Forelimb muscle (tissue), 1 donor: Measurements from ENCODE around the gene CHIC2. TPM values are rescaled to one million over a fixed set of nuclear protein-coding genes. Genes with fewer than 3 reads are reported as not detected.
"Not testable (repeated sequence)": the region's sequence is repeated elsewhere in the genome, so short reads cannot be mapped to it uniquely, and the experiment has no call there.

Experiments
- DNase-seq: peaks from one replicate; pipeline ENCODE4 v3.0.0-alpha.2; 2013; ENCODE audit warnings: low read depth
- polyA plus RNA-seq: library from polyadenylated mRNA; unstranded; fragments of 120-200 nt; gene quantifications from one replicate; pipeline ENCODE4 v1.2.1, GENCODE V29; 2013; ENCODE audit not compliant: insufficient read length

CHIC2 gene
- polyA plus RNA-seq, 1 donor: 16.9 TPM

DNA sequence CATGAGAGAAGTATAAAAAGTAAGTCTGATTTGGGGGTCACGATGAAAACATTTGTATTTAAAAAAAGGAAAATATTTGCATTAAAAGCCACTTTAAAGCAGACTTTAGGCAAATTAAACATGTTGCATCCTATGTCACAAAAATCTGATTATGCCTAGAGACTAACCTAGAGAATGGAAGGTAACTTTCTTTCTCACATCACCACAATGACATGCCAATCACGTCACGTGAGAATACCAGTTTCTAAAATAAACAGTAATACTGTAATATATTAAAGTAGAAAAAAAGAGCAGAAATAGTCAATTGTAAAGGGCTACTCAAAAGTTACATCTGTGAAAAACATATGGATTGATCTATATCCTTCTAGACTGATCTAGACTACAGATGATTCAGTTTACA, 3.3 kb downstream of the CHIC2 start:
- DNase-seq: no peak

DNA sequence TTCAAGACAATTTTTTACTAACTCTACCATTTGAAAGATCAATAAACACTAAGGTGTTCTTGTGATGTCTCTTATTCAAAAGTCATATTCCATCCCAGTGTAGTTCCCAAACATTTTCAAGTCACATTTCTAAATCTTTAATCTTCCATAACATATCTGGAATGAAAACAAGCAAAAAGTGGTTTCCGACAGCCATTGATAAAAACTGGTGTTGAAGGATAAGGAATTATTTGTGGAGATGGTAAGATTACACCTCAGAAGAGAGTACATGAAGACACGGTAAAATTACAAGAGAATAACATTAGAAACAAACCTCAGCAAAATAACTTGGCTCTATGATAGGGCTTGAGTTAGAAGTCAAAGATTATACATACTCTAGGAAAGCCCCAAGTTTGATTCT, 4.3 kb downstream of the CHIC2 start:
- DNase-seq: no peak

DNA sequence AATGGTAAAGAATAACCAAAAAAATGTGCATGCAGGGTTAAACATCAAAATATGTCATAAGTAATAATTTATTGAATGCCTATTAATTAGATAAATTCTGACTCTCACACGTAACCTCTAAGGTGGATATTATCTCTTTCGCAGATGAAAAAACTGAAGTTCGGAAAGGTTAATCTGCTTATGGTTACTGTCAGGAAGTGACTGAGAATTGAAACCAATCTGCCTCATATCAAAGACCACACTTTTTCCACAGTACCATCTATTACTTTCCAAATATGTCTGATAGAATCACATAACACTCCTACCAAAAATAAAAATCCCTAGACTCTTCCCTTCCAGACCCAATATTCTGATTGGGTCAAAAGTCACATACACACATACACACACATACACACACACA, 6.2 kb downstream of the CHIC2 start:
- DNase-seq: no peak

DNA sequence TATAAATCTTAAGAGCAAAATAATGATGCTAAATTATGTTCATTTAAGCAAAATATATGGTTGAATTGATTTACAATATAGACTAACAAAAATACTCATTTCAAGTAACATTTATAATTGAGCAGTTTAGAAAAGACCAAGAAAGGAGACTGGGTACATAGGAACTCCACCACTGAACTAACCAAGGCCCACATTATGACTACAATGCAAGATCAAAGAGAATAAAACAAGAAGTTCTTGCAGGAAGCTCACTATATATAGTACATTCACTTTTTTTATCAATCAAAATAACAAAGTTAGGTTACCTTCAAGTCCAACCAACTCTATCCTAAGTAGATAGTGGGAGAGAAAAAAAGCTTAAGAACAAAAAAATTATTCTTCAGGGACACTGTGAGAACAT, 8.0 kb downstream of the CHIC2 start:
- no peak for DNase-seq

DNA sequence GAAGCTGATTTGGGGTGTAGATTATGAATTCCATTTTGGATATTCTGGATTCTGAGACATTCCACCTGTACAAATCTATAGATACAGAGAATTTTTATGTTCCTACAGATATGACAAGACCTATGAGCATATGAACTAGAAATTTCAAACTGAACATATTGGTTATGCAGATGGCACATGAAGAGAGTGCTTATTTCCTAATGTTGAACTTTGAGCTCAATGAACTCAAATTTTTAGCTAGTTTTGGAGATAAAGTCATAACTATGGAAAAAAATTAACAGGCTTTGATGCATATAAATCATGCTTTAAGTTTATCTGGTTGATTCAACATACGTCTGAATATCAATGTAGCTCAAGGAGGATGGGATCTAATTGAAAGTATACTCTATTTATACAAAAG, 8.9 kb downstream of the CHIC2 start:
- DNase-seq: no peak

DNA sequence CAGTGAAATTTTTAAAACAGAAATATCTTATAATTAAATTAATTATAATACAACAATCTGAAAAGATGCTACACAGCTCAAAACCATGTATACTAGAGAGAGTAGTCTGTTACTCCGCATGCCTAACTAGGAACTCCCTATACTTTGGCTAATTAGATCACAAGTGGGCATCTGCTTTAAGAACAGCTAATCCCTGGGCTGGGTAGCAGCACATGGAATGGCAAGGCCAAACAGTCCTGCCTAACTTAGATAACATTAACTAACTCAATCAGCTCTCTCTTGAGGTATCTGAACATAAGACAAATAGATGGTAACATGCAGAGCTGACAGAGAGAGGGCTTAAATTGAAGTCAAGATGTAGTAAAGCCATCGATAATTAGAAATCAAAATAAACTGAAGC, 9.9 kb downstream of the CHIC2 start:
- DNase-seq: no peak

DNA sequence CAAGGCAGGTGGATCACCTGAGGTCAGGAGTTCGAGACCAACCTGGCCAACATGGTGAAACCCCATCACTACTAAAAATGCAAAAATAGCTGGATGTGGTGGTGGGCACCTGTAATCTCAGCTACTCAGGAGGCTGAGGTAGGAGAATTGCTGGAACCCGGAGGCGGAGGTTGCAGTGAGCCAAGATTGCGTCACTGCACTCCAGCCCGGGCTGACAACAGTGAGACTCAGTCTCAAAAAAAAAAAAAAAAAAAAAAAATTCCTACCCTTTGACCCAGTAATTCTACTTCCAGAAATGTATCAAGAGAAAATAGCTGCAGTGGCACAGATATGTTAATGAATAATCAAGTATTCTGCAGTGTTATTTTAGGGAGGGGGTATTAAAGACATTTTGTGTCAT, 11.1 kb downstream of the CHIC2 start:
- DNase-seq: not testable (repeated sequence)

DNA sequence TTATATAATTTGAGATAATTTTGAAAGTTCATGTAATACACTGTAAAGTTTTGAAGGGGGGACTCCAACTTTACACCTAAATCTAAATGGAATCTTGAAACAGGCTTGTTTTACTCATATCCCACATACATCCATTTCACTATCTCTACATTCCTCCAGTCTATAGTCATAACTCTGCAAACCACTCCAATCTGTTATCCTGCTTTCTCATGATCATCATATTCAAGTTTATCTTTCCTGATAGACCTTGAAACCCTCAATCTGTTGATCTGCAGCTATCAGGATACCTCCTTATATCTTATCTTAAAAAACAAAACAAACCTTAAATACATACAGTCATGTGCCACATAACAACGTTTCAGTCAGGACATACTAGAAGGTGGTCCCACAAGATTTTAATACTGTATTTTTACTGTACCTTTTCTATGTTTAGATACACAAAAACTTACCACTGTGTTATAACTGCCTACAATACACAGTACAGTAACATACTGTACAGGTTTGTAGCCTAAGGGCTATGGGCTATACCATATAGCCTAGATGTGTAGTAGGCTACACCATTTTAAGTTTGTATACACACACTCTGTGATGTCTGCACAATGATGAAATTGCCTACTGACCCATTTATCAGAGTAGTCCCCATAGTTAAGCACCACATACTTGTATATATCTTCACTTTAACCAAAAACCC, 14.0 kb downstream of the CHIC2 start:
- DNase-seq: no peak

DNA sequence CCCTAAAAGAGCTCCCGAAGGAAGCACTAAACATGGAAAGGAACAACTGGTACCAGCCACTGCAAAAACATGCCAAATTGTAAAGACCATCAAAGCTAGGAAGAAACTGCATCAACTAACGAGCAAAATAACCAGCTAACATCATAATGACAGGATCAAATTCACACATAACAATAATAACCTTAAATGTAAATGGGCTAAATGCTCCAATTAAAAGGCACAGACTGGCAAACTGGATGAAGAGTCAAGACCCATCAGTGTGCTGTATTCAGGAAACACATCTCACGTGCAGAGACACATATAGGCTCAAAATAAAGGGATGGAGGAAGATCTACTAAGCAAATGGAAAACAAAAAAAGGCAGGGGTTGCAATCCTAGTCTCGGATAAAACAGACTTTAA, 20.8 kb downstream of the CHIC2 start:
- DNase-seq: not testable (repeated sequence)

DNA sequence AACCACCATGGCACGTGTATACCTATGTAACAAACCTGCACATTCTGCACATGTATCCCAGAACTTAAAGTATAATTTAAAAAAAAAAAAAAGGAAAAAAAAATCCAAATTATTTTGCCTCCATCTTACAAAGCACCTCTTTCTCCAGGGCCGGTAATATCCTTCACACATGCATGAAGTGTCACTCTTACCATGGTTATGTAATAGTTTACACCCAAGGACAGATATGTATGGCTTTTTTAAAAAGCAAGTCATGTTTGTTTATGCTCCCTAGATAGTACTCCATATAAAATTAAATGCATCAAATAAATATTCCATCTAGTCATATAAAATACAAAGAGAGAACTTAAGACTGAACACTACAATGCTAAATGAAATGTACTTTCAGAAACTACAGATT, 22.5 kb downstream of the CHIC2 start:
- DNase-seq: no peak

DNA sequence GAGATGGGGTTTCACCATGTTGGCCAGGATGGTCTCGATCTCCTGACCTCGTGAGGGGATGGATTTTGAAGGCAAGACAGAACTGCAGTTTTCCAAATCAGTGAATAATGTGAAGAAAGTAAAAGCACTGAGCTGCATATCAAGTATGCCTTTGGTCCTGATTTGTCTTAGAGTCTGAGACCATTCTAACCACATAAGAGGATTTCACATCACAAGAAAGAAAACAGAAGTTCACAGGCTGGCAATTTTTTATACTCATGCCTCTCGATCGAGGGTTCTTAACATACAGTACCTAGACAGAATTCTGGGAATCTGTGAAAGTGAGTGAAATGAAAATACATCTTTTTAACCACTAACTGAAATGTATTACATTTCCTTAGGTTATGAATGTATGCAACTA, 23.3 kb downstream of the CHIC2 start:
- DNase-seq: no peak

DNA sequence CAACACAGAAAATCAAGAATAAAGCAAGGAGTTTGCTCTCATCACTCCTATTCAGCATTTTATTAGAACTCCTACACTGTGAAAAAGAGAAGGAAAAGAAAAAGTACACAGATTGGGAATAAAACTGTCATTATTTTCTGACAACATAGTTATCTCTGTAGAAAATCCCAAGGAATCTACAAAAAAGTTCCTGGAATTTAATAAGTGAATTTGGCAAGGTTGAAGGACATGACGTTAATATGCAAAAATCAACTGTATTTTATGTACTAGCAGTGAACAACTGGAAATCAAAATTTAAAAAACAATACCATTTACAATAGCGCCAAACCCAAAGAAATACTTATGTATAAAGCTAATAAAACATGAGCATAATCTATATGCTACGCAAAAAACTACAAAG, 26.3 kb downstream of the CHIC2 start:
- DNase-seq: peak; percentile 19

DNA sequence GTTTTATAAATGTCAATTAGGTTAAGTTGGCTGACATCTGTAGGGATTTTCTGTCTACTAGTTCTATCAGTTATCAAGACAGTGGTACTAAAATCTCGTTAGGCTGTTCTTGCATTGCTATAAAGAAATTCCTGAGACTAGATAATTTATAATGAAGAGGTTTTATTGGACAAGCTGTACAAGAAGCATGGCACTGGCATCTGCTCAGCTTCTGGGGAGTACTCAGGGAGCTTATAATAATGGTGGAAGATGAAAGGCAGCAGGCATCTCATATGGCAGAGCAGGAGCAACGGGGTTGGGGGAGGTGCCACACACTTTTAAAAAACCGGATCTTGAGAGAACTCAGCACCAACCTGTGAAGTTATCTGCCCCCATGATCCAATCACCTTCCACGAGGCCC, 28.2 kb downstream of the CHIC2 start:
- no peak for DNase-seq

DNA sequence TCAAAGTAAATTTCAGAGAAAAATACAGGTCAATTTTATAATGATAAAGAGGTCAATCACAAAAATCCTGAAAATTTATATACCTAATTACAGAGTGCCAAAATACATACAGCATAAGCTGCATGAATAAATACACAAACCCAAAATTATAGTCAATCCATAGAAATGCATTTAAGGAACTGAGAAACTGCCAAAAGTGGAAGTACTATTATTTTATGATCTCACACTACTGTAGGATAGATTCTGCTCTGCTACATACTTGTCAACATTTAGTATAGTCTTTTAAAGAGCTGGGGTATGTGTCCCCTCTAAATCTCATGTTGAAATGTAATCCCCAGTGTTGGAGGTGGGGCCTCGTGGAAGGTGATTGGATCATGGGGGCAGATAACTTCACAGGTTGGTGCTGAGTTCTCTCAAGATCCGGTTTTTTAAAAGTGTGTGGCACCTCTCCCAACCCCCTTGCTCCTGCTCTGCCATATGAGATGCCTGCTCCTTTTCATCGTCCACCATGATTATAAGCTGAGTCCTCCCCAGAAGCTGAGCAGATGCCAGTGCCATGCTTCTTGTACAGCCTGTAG, 31.8 kb downstream of the CHIC2 start:
- DNase-seq: no peak

DNA sequence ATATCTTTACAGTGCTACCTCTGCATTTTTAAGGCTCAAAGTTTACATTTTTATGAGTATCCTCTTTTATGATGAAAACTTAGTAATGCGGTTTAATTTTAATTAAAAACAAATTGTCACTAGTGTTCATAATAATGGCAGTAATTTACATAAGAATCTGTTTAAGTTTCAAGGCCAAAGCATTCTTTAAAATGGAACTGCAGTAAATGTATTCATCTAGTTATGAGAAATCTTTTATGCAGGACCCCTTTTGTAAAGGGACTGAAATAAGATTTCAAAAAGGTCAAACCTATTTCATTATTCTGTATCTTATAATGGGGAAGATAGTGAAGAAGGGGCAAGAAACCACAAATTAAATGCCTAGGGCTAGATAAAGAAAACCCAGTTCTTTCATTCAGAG, 37.1 kb downstream of the CHIC2 start:
- no peak for DNase-seq

DNA sequence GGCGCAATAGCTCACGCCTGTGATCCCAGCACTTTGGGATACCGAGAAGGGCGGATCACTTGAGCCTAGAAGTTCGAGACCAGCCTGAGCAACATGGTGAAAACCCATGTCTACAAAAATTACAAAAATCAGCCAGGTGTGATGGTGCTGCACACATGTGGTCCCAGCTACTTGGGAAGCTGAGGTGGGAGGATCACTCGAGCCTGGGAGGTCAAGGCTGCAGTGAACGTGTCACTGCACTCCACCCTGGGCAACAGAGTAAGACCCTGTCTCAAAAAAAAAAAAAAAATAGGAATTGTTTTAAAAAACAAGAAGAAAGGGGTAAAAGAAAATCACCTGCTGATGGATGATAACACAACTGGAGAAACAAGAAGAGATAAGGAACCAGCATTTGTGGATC, 38.8 kb downstream of the CHIC2 start:
- no peak for DNase-seq

DNA sequence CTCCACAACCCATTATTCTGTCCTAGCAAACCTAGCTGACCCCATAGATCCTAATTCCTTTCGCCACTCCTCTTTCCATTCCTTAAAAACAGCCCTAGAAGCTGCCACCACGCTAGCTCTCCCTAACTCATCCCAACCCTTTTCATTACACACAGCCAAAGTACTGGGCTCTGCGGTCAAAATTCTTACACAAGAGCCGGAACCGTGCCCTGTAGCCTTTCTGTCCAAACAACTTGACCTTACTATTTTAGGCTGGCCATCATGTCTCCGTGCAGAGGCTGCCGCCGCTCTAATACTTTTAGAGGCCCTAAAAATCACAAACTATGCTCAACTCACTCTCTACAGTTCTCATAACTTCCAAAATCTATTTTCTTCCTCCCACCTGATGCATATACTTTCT, 41.4 kb downstream of the CHIC2 start:
- DNase-seq: not testable (repeated sequence)

DNA sequence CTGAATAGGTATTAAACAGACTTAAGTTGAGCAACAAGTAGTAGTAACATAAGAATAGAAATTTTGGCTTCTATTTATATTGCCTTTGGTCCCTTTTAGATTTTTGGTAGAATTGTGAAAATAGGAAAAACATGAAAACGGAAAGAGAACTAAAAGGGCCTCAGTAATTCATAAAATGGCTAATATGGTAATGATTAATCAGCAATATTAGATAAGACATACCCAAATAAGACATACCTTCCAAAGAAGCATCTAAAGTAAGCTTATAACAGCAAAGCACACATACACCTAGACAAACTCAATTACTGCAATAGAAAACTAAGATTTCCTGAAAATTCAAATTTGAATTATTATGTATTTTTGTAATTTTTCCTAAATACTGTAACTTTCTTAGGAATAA, 46.4 kb downstream of the CHIC2 start:
- DNase-seq: no peak

DNA sequence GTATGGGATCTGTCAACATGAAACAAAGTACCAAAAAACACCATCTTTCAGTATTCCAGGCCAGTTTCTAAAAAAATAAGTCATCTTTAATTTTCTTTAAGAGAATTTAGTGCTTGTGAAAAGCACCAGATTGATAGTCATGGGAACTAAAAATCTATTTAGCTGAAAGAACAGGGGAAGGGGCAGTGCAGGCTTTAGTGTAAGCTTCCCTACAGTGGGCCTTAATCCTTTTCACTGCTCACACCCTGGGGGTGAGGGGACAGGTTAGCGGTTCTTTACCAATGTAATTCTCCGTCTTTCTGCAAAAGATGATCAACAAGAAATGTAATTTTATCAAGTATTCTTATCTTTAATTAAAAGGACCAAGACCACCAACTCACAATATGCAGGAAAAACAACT, 47.1 kb downstream of the CHIC2 start:
- no peak for DNase-seq

DNA sequence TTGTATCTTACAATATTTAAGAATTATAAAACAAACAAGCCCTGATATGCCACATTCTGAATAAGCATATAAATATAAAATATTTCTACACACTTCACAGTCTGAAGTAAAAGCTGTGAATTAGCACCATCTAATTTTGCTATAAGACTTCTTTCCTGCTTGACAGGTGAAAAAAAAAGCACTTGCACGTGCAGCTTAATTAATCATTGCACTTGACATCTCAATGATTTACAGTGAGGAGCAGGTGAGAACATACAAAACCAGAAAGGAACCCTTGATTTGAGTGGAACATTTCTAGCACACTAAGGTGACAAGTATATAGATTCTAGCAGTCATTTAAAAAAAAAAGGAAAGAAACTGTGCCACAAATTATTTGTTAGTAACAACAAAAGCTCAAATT, 47.9 kb downstream of the CHIC2 start:
- DNase-seq: no peak

DNA sequence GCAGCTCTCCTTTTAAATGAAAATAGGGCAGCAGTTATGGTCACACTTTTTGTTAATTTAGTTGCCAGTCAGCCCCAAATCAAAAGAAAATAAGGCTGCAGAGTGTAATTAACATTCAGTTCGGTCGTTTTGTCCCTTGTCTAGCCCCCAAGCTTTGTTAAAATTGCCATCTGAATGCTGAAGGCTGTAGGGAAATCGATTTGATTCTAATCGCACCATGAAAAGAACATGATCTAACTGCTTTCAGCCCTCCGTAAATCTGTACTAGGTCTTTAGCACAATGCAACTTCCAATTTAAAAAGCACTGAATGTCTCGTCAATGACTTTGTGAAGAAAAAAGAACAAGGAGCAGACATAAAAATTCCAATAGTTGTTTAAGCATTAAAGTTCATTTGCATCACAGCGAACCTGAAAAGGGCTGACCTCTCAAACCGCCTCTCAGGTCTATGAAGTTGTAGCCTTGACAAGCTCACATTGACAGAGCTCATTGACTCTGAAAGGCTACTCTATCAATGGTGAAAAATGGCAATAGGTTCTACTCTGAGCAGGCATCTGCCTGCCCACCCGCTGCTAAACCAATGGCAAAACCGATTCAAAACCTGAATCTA, 48.9 kb downstream of the CHIC2 start:
- no peak for DNase-seq

DNA sequence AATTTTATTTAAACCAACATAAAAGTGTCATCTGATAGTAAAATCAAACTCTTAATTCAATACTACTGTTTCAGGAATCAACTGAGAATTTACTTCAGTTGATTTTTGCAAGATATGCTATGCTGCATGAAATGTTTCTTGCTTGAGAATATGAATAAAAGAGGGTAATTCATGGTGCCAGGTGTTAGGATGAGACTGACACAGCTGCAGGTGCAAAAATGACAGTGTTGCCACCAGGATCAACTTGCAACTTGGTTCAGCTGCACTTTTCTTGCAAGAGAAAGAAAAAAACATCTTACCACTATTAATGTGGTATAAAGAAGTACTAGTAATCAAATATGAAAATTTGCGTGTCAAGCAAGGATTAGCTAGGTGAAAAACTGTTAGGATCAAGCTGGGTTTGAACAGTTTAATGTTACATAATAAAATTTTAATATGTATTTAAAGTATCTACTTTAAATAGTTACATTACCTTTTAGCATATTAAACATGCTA, 49.7 kb downstream of the CHIC2 start:
- DNase-seq: no peak

DNA sequence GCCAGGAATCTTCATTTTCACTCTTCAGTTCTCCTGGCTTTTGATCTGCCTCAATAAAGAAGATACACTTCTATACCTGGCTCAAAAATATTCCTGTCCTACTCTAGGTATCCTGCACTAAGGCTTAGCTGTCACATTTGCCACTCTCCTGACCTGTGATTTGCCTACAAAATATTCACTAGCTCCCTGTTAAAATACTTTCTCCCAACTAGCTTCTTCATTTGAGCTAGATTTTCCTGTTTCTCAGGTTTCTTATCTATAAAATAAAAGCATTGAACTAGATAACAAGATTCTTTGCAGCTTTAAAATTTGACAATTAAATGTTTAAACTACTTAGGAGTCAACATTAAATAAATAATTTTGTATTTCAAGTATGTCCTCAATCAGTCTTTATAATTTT, 53.2 kb downstream of the CHIC2 start:
- DNase-seq: no peak
